ENCODE measurements around the gene CREM. TPM values are rescaled to one million over a fixed set of nuclear protein-coding genes. Genes with fewer than 3 reads are reported as not detected.

The CREM gene
- total RNA-seq, 2 experiments from 2014 or later, result 32.2 to 38.1 TPM

DNA sequence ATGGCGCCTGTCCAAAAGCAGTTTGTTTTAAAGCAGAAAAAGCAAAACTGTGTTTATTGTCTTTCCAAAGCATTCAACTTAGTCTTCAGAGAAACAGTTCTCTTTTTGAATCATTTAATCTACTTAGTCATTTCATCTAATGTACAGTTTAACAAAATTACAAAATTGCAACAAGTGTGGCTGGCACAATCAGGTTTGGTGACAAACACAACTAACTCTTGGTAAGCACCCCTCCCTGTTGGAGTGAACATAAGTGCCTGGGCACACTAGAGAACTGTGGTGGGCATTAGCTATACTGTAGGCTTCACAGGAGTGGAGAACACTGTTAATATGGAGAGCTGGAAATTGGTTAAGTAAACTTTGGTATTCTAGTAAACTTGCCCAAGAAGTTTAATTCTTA is 6.9 kb downstream of the CREM start:
- TF ChIP-seq EZH2phosphoT487 (IDR thresholded peaks at IDR 0.05; ENCODE audit: borderline replicate concordance, low read depth, low read length) (no peak), CTCF (conservative IDR thresholded peaks at IDR 0.05; ENCODE audit: low read length) (no peak)
- no peak overlapping the region for H2AFZ ChIP-seq (ENCODE audit: low read length)
- no TSS peak for BruUV-seq (replicated peaks)
- POLR2A ChIA-PET, result interaction anchor here (0.7 to 4.7 kb wide), 2 partner anchors 12 to 62 kb away, joined by 3 to 29 read pairs; no protein-coding TSS in a partner anchor
- no peaks in the 10 kb centered on the region; the same call in 1 of the 2 replicates for H3K36me3 ChIP-seq (ENCODE audit: insufficient read depth, low read length)
- H3K79me2 ChIP-seq (ENCODE audit: insufficient read depth, low read depth, low read length), result peaks cover 68% of the 10 kb centered on the region; the same call in 1 of the 2 replicates
- H3K9me2 ChIP-seq (ENCODE audit: insufficient read depth, low read length), result no peaks in the 10 kb centered on the region
- no peaks in the 10 kb centered on the region for H3K9me3 ChIP-seq (ENCODE audit: low read length)
- H4K20me1 ChIP-seq (ENCODE audit: insufficient read depth, low read length), result no peaks in the 10 kb centered on the region
- no peak overlapping the region for H3K27ac ChIP-seq (ENCODE audit: low read depth, low read length, poor library complexity, severe bottlenecking)
- H3K4me3 ChIP-seq (ENCODE audit: low read depth, low read length, poor library complexity, severe bottlenecking), result no peak overlapping the region
- CTCF ChIA-PET (ENCODE audit: unreplicated experiment), result interaction anchor here (0.9 kb wide), 1 partner anchor 62 kb away, joined by 6 read pairs; no protein-coding TSS in a partner anchor
- intact Hi-C loops (cut with micrococcal nuclease; ENCODE audit: unreplicated experiment), result no loop called here
- DNase-seq (ENCODE audit: low spot score), result no peak
- H3K4me1 ChIP-seq (ENCODE audit: insufficient read depth, low read length, poor library complexity, severe bottlenecking), result peaks cover 64% of the 10 kb centered on the region
- no peak overlapping the region for H3K4me2 ChIP-seq (ENCODE audit: low read length)

DNA sequence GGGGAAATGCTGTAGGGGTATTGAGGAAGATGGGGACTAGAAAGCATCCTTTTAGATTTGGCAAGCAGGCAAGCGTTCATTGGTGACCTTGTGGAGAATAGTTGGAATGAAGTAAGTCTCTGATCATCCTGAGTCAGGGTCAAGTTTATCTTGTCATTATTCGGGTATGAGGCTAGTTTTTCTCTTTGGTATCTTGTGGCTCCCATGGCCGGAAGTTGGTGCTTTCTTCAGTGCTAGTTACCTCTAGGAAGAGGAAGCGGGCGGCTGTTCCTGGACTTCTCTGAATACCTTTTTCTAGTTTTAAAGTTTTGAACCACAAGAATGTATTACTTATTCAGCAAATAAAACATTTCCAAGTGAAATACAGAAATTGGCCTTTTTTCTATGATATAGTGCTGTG is 9.2 kb downstream of the CREM start:
- Histone ChIP-seq H3K79me2 (ENCODE audit: insufficient read depth, low read depth, low read length) (peaks cover 46% of the 10 kb centered on the region; the same call in 1 of the 2 replicates), H3K4me3 (ENCODE audit: low read depth, low read length, poor library complexity, severe bottlenecking) (peak overlapping the region; percentile 51), H3K36me3 (ENCODE audit: insufficient read depth, low read length) (no peaks in the 10 kb centered on the region), H3K4me2 (ENCODE audit: low read length) (peak overlapping the region; percentile 81), H3K27ac (ENCODE audit: low read depth, low read length, poor library complexity, severe bottlenecking) (peak overlapping the region; percentile 7), H3K9me3 (ENCODE audit: low read length) (no peaks in the 10 kb centered on the region), H2AFZ (ENCODE audit: low read length) (peak overlapping the region; percentile 55; the same call in 1 of the 2 replicates), H3K4me1 (ENCODE audit: insufficient read depth, low read length, poor library complexity, severe bottlenecking) (peaks cover 42% of the 10 kb centered on the region), H4K20me1 (ENCODE audit: insufficient read depth, low read length) (no peaks in the 10 kb centered on the region), H3K9me2 (ENCODE audit: insufficient read depth, low read length) (no peaks in the 10 kb centered on the region)
- intact Hi-C loops (cut with micrococcal nuclease; ENCODE audit: unreplicated experiment), result no loop called here
- POLR2A ChIA-PET, result interaction anchor here (0.6 to 0.9 kb wide), 2 partner anchors 16 to 80 kb away, joined by 3 read pairs; no protein-coding TSS in a partner anchor
- CTCF ChIA-PET (ENCODE audit: unreplicated experiment), result no interaction called here
- DNase-seq (ENCODE audit: low spot score), result peak; percentile 61
- BruUV-seq (replicated peaks), result no TSS peak
- no peak for TF ChIP-seq EZH2phosphoT487 (IDR thresholded peaks at IDR 0.05; ENCODE audit: borderline replicate concordance, low read depth, low read length)
- TF ChIP-seq CTCF (conservative IDR thresholded peaks at IDR 0.05; ENCODE audit: low read length), result no peak

DNA sequence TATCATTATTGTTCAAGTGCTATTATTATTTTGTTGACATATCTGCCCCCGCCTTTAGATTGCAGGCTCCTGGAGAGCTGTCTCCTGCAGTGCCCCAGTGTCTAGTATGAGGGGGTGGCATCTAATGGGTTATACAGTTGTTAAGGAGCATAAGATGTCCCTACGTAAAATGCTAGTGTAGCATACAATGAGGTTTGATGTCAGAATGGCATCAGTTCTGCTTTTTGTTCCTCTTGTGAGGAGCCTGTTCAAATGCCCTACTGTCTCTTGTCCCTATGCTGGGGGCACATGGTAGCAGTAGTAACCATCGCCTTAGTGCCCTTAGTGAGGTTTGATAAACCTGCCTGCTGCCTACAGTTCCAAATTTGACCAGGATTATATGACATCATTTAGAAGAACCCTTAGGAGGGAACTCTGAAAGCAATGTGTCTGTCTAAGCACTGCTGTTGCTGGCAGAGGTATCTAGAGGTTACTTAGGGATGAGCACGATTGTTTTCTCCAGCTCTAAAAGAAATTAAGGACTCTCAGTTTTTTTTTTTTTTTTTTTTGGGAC is 9.7 kb downstream of the CREM start:
- no peaks in the 10 kb centered on the region for H4K20me1 ChIP-seq (ENCODE audit: insufficient read depth, low read length)

More for the DNA sequence above, 9.7 kb downstream of the CREM start:
- CTCF ChIA-PET (ENCODE audit: unreplicated experiment), result no interaction called here
- Histone ChIP-seq H3K4me1 (ENCODE audit: insufficient read depth, low read length, poor library complexity, severe bottlenecking) (peaks cover 37% of the 10 kb centered on the region), H3K4me2 (ENCODE audit: low read length) (peak overlapping the region; percentile 81), H3K4me3 (ENCODE audit: low read depth, low read length, poor library complexity, severe bottlenecking) (peak overlapping the region; percentile 51), H3K27ac (ENCODE audit: low read depth, low read length, poor library complexity, severe bottlenecking) (peak overlapping the region; percentile 7), H2AFZ (ENCODE audit: low read length) (peak overlapping the region; percentile 55; the same call in 1 of the 2 replicates), H3K79me2 (ENCODE audit: insufficient read depth, low read depth, low read length) (peaks cover 41% of the 10 kb centered on the region; the same call in 1 of the 2 replicates), H3K9me2 (ENCODE audit: insufficient read depth, low read length) (no peaks in the 10 kb centered on the region), H3K9me3 (ENCODE audit: low read length) (no peaks in the 10 kb centered on the region), H3K36me3 (ENCODE audit: insufficient read depth, low read length) (no peaks in the 10 kb centered on the region)
- POLR2A ChIA-PET, result interaction anchor here (0.6 kb wide), 3 partner anchors 15 to 65 kb away, joined by 3 to 8 read pairs (median 4); no protein-coding TSS in a partner anchor
- DNase-seq (ENCODE audit: low spot score), result peak; percentile 71
- BruUV-seq (replicated peaks), result no TSS peak
- TF ChIP-seq CTCF (conservative IDR thresholded peaks at IDR 0.05; ENCODE audit: low read length) (no peak), EZH2phosphoT487 (IDR thresholded peaks at IDR 0.05; ENCODE audit: borderline replicate concordance, low read depth, low read length) (no peak)
- intact Hi-C loops (cut with micrococcal nuclease; ENCODE audit: unreplicated experiment), result no loop called here
